Mucosa of stomach (tissue), 1 donor: ENCODE results near the gene GPC6.

Experiments
- H3K27me3 ChIP-seq: one replicate; pipeline ENCODE4 v1.7.0; 2013; ENCODE audit warnings: mild to moderate bottlenecking, low read length; ENCODE audit not compliant: control insufficient read depth, insufficient read depth
- H3K36me3 ChIP-seq: one replicate; pipeline ENCODE4 v1.7.0; 2013; ENCODE audit warnings: low read length; ENCODE audit not compliant: control insufficient read depth, insufficient read depth
- H3K4me1 ChIP-seq: one replicate; pipeline ENCODE4 v1.7.0; 2013; ENCODE audit warnings: mild to moderate bottlenecking, low read length; ENCODE audit not compliant: control insufficient read depth, insufficient read depth
- H3K4me3 ChIP-seq: one replicate; pipeline ENCODE4 v1.7.0; 2013; ENCODE audit warnings: low read length
- H3K9ac ChIP-seq: one replicate; pipeline ENCODE4 v1.7.0; 2013; ENCODE audit warnings: mild to moderate bottlenecking, low read length, moderate library complexity
- H3K9me3 ChIP-seq: one replicate; pipeline ENCODE4 v1.7.0; 2013; ENCODE audit warnings: mild to moderate bottlenecking, low read length, moderate library complexity; ENCODE audit not compliant: control insufficient read depth
- donor health status: Pancreatic carcinoma.

Gene GPC6

GRCh38 chr13:93755341-93755740 is 528.7 kb downstream of the GPC6 start:
- Histone ChIP-seq H3K9me3 (no peaks in the 10 kb centered on the region), H3K4me3 (no peak overlapping the region), H3K36me3 (no peaks in the 10 kb centered on the region), H3K9ac (no peak overlapping the region), H3K4me1 (no peaks in the 10 kb centered on the region), H3K27me3 (no peaks in the 10 kb centered on the region)

- H3K36me3 ChIP-seq = no peaks in the 10 kb centered on the region
- no peak overlapping the region for H3K9ac ChIP-seq
- H3K4me1 ChIP-seq = no peaks in the 10 kb centered on the region
- no peak overlapping the region for H3K4me3 ChIP-seq
- no peaks in the 10 kb centered on the region for H3K9me3 ChIP-seq
- no peaks in the 10 kb centered on the region for H3K27me3 ChIP-seq
Measured at GRCh38 chr13:93758575-93758974, 532.0 kb downstream of the GPC6 start.

- no peaks in the 10 kb centered on the region for H3K27me3 ChIP-seq
- no peak overlapping the region for H3K4me3 ChIP-seq
- no peak overlapping the region for H3K9ac ChIP-seq
- H3K4me1 ChIP-seq = no peaks in the 10 kb centered on the region
- no peaks in the 10 kb centered on the region for H3K9me3 ChIP-seq
- H3K36me3 ChIP-seq = no peaks in the 10 kb centered on the region
Measured at GRCh38 chr13:93762708-93763426, 536.3 kb downstream of the GPC6 start.

- Histone ChIP-seq H3K4me1 (no peaks in the 10 kb centered on the region), H3K36me3 (no peaks in the 10 kb centered on the region)
Measured at GRCh38 chr13:93765062-93765461, 538.5 kb downstream of the GPC6 start.

GRCh38 chr13:93765811-93766210 is 539.2 kb downstream of the GPC6 start:
- H3K27me3 ChIP-seq = no peaks in the 10 kb centered on the region
- H3K4me3 ChIP-seq = no peak overlapping the region
- H3K36me3 ChIP-seq = no peaks in the 10 kb centered on the region
- no peak overlapping the region for H3K9ac ChIP-seq
- no peaks in the 10 kb centered on the region for H3K4me1 ChIP-seq
- H3K9me3 ChIP-seq = no peaks in the 10 kb centered on the region

More at GRCh38 chr13:93765062-93765461, 538.5 kb downstream of the GPC6 start:
- no peak overlapping the region for H3K4me3 ChIP-seq
- H3K9me3 ChIP-seq = no peaks in the 10 kb centered on the region
- H3K27me3 ChIP-seq = no peaks in the 10 kb centered on the region
- no peak overlapping the region for H3K9ac ChIP-seq

GRCh38 chr13:93766719-93767118 is 540.1 kb downstream of the GPC6 start:
- H3K4me3 ChIP-seq = no peak overlapping the region
- no peaks in the 10 kb centered on the region for H3K27me3 ChIP-seq
- H3K9ac ChIP-seq = no peak overlapping the region
- no peaks in the 10 kb centered on the region for H3K4me1 ChIP-seq
- H3K9me3 ChIP-seq = no peaks in the 10 kb centered on the region
- H3K36me3 ChIP-seq = no peaks in the 10 kb centered on the region

- Histone ChIP-seq H3K27me3 (no peaks in the 10 kb centered on the region), H3K9ac (no peak overlapping the region), H3K9me3 (no peaks in the 10 kb centered on the region), H3K4me3 (no peak overlapping the region), H3K36me3 (no peaks in the 10 kb centered on the region), H3K4me1 (no peaks in the 10 kb centered on the region)
Measured at GRCh38 chr13:93767180-93767916, 540.7 kb downstream of the GPC6 start.

GRCh38 chr13:93767917-93768409 is 541.4 kb downstream of the GPC6 start:
- no peaks in the 10 kb centered on the region for H3K36me3 ChIP-seq
- no peak overlapping the region for H3K9ac ChIP-seq
- no peaks in the 10 kb centered on the region for H3K27me3 ChIP-seq
- no peak overlapping the region for H3K4me3 ChIP-seq
- no peaks in the 10 kb centered on the region for H3K9me3 ChIP-seq
- no peaks in the 10 kb centered on the region for H3K4me1 ChIP-seq

- Histone ChIP-seq H3K4me1 (no peaks in the 10 kb centered on the region), H3K9me3 (no peaks in the 10 kb centered on the region), H3K9ac (no peak overlapping the region), H3K27me3 (no peaks in the 10 kb centered on the region), H3K4me3 (no peak overlapping the region), H3K36me3 (no peaks in the 10 kb centered on the region)
Measured at GRCh38 chr13:93769101-93769500, 542.5 kb downstream of the GPC6 start.

GRCh38 chr13:93769607-93770006 is 543.0 kb downstream of the GPC6 start:
- no peaks in the 10 kb centered on the region for H3K9me3 ChIP-seq
- no peak overlapping the region for H3K9ac ChIP-seq
- no peak overlapping the region for H3K4me3 ChIP-seq
- H3K4me1 ChIP-seq = no peaks in the 10 kb centered on the region
- no peaks in the 10 kb centered on the region for H3K36me3 ChIP-seq
- no peaks in the 10 kb centered on the region for H3K27me3 ChIP-seq

GRCh38 chr13:93771227-93771626 is 544.6 kb downstream of the GPC6 start:
- H3K4me3 ChIP-seq = no peak overlapping the region
- no peaks in the 10 kb centered on the region for H3K4me1 ChIP-seq
- H3K9ac ChIP-seq = no peak overlapping the region
- no peaks in the 10 kb centered on the region for H3K9me3 ChIP-seq
- H3K27me3 ChIP-seq = no peaks in the 10 kb centered on the region
- no peaks in the 10 kb centered on the region for H3K36me3 ChIP-seq

- no peaks in the 10 kb centered on the region for H3K36me3 ChIP-seq
Measured at GRCh38 chr13:93771782-93772181, 545.2 kb downstream of the GPC6 start.

More at GRCh38 chr13:93771782-93772181, 545.2 kb downstream of the GPC6 start:
- no peak overlapping the region for H3K4me3 ChIP-seq
- H3K27me3 ChIP-seq = no peaks in the 10 kb centered on the region
- no peaks in the 10 kb centered on the region for H3K4me1 ChIP-seq
- H3K9ac ChIP-seq = no peak overlapping the region
- H3K9me3 ChIP-seq = no peaks in the 10 kb centered on the region
